Measurements from ENCODE around the gene SMAD9. TPM values are rescaled to one million over a fixed set of nuclear protein-coding genes. Genes with fewer than 3 reads are reported as not detected.
A peak's percentile ranks its signal among the peaks of the same experiment; 100 is the strongest.

SMAD9 gene
- total RNA-seq, 1 donor from 2014 or later: 19.5 TPM

DNA sequence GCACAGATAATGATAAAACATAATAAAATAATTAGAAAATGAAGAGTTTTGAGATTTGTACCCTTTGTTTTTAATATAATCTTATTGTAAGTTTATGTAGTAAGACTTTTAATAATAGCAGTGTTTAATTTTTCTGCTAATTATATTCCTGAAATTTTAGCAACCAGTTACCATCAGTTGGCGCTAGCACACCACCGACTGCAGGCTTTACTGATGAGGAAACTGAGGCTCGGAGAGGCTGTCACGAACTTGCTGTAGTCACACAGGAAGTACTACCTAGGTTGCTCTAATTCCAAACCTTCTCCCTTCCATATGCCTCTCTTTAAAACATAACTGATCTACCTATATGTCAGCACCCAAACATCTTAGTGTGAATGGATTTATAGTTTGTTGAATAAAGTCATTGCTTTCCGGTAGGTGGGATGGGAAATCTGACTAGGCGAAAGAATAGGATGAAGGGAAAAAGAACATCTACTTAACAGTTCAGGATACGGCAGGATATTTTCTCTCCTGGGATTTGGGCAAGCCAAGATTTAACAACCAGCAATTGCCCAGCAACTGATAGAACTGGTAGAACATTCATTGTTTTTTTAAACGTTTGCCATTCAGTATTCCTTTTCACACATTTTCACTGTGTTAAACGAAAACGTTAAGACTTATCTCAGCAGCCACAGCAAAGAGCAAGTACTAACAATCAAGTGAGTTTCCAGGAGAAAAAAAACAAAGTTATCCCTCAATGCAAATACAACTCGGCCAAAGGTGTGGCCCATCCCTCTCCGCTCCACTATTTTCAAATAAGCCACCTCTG lies 101.8 kb downstream of the SMAD9 start:
- peak; percentile 12 for DNase-seq

DNA sequence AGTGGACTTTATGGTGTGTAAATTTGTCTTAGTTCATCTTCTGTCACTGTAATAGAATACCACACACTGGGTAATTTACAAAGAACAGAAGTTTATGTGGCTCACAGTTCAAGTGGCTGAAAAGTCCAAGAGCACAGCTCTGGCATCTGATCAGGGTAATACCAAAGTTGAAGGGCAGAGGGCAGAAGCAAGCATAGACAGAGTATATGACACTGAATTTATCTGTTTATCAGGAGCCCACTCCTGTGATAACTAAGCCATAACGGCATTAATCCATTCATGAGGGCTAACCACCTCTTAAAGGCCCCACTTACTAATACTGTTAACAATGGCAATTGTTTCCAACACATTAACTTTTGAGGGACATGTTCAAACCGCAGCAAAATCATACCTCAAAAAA lies 105.0 kb downstream of the SMAD9 start:
- no peak for DNase-seq

DNA sequence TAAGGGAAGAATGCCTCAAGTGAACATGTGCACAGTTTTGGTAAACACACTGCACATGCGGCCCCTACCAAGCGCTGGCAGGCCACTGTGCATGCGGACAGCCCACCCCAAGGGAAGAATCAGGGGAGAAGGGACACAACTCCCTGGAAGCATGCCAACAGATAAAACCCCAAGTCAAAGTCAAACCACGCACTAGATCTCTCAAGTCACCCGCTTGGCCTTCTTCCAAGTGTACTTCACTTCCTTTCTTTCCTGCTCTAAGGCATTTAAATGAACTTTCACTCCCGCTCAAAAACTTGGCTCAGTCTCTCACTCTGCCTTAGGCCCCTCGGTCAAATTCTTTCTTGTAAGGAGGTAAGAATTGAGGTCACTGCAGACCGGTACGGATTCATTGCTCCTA lies 105.6 kb downstream of the SMAD9 start:
- peak; percentile 20 for DNase-seq

DNA sequence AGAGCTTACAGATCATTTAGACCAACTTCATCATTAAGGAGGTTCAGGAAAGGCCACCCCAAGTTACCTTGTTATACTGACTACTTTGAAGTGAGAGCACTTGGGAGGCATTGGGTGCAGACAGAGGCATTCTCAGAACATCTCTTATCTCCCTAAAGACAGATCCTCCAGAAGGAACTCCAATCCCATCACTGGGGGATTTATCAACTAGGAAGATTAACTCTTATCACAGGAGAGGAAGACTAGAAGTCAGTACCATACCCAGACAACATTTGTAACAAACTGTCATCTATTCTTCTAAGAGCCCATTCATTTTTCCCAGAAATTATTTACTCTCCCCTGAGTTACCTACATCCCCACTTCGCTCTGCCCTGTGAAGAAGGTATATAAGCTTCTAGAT lies 106.8 kb downstream of the SMAD9 start:
- DNase-seq: no peak

DNA sequence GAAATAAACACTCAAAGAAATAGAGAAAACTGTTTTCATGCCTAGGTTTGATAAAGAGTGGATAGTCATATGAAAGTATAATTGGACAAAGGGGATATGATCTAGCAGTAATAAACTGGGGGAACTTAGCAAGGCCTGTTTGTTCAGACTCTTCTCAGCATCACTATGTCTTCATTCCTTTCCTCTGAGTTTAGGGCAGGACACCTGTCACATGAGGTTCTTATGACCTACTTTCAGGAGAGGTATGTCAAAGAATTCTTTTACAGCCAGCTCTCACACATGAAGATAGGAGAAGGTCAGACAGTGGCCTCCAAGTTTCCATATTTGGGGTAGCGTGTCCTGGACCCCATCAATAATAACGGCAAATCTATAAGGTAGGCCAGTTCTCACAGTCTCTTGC lies 112.4 kb downstream of the SMAD9 start:
- DNase-seq: no peak

DNA sequence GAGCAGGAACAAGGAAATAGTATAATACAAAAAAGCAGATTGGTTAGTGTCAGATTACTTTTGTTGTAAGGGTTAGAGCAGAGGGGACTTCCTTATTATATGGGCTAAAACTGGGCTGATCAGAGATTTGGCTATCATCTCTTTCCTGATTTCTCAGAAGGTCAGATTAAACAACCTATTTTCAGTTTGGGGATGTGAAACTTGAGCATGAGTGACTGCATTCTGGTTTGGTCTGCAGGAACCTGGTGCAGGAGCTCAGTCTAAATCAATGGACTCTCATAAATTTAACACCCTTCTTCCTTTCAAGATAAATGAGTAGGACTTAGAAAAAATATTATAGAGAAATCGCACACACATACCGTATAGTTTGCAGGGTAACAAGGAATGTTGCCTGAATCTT lies 113.9 kb downstream of the SMAD9 start:
- no peak for DNase-seq

DNA sequence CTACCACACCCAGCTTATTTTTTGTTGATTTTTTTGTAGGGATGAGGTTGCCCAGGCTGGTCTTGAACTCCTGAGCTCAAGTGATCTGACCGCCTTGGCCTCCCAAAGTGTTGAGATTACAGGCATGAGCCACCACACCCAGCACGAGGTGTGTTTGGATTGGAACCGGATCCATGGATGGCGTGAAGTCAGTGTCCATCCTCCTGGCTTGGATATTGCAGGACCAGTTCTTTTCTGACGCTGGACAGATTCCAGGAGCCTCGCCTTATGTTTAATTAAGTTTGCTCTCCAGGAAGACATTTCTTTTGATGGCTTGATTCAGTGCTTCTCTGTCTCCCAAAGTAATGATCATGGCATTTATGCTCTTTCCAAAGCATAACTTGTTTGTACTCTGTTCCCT lies 115.5 kb downstream of the SMAD9 start:
- no peak for DNase-seq

DNA sequence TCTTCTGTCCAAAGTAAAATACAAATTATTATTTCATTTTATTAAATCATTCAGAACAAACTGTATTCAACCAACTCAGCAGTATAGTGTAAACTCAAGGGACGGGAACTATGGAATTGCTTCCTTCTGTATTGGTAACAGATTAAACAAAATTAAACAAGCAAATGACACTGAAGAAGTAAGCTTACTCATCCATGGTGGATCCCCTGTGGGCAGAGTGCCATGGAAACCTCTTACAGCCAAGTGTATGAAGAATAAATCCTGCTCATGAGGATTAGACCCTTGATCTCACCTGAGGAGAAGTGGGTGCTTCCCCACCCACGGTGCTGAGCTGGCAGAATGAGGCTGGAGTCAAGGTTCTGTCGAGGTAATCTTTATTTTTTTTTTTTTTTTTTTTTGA lies 119.0 kb downstream of the SMAD9 start:
- DNase-seq: peak; percentile 27

DNA sequence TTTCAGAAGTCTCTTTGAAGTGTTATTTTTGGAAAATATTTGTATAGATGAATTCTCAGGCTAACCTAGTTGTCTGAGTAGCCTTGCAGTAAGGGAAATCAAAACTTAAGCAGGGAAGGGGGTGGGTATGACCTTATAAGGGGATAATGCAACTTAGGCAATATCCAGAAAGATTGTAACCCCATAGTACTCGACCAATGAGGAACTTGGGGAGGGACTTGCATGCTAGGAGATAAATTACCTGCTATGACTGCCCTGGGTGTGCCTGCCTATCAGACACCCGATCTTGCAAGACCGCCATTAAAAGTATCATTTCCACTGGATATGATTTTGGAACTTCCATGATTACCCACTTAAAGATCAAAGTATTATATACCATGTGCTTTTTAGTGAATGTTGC lies 124.0 kb downstream of the SMAD9 start:
- DNase-seq: no peak

DNA sequence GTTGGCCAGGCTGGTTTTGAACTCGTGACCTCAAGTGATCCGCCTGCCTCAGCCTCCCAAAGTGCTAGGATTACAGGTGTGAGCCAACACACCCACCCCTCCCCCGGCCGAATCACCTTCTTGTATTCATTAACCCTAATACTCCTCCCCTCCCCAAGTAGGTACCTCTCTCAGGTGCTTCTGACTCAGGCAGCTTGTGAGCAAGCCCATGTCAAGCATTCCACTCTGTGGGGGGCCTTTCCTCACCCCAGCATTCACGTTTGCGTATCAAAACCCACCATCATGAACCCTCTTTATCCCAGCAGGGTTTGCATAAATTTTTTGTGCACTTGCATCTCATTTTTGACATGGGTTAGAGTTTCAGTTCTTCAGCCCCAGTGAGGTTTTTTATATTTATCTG lies 124.6 kb downstream of the SMAD9 start:
- no peak for DNase-seq

Other genes with a start within 250 kb of the SMAD9 start
- not detected for gene SERTM1, start 246.2 kb downstream of the SMAD9 start, total RNA-seq
- 5.3 TPM for gene RFXAP, start 101.0 kb downstream of the SMAD9 start, total RNA-seq
- 18.3 TPM for gene ALG5, start 79.1 kb upstream of the SMAD9 start, total RNA-seq
- 28.4 TPM for gene EXOSC8, start 80.5 kb upstream of the SMAD9 start, total RNA-seq
- gene SUPT20H, start 139.4 kb upstream of the SMAD9 start, total RNA-seq: 62.5 TPM
- not detected for gene CSNK1A1L, start 185.4 kb upstream of the SMAD9 start, total RNA-seq